B cell (primary cell): ENCODE data around the gene GAGE13. TPM values are rescaled to one million over a fixed set of nuclear protein-coding genes. Genes with fewer than 3 reads are reported as not detected.

Experiments used
- ATAC-seq: fragments of 200-7000 bp; cut with Tn5 transposase; one replicate; pipeline ENCODE4 v1.10.0; 2021; ENCODE audit warnings: low read depth, mild to moderate bottlenecking, moderate number of reproducible peaks, moderate library complexity
- CTCF ChIA-PET: fragments of 350-600 bp; sonication (Branson Sonifier 250); formaldehyde crosslinking; loops from one replicate; lab custom pipeline; 2021; ENCODE audit warnings: antibody characterized with exemption, inconsistent platforms; lab: Charles Lee
- POLR2A ChIA-PET: fragments of 350-600 bp; sonication (Branson Sonifier 250); formaldehyde crosslinking; loops from one replicate; lab custom pipeline; 2021; ENCODE audit warnings: antibody characterized with exemption; lab: Charles Lee
- DNase-seq: peaks from one replicate; pipeline ENCODE4 v3.0.0; 2013
- H2AFZ ChIP-seq: 2 replicates; pipeline ENCODE4 v1.6.1; 2012; ENCODE audit warnings: mild to moderate bottlenecking, low read depth, low read length; ENCODE audit not compliant: insufficient read depth, poor library complexity, severe bottlenecking
- H3K27ac ChIP-seq, 2 donors: 1 replicate in 1 of 2; 2 replicates in 1 of 2; pipeline ENCODE4 v1.5.1; 2012 to 2013; ENCODE audit warnings: low read length in 2 of 2, mild to moderate bottlenecking in 2 of 2, moderate library complexity in 1 of 2
- H3K27me3 ChIP-seq, 4 experiments: fragments of 200-600 bp in 1 of 4; sonication (generic) in 1 of 4; replicated peaks in 1 of 4; 1 replicate in 2 of 4; 2 replicates in 2 of 4; pipeline versions ENCODE4 v1.6.1 to v1.7.0; 2013 to 2016; ENCODE audit warnings: low read length in 3 of 4, mild to moderate bottlenecking in 2 of 4, mixed read lengths in 1 of 4, moderate library complexity in 1 of 4; ENCODE audit not compliant: insufficient read depth in 4 of 4, control insufficient read depth in 3 of 4; ENCODE audit errors: control extremely low read depth in 1 of 4
- H3K36me3 ChIP-seq, 2 experiments: replicated peaks in 1 of 2; 1 replicate in 1 of 2; 2 replicates in 1 of 2; pipeline versions ENCODE4 v1.6.1 to v1.7.1; 2013; ENCODE audit warnings: low read length in 1 of 2; ENCODE audit not compliant: insufficient read depth in 2 of 2, control insufficient read depth in 1 of 2; ENCODE audit errors: control extremely low read depth in 1 of 2, extremely low read depth in 1 of 2
- H3K4me1 ChIP-seq, 2 donors: fragments of 200-600 bp in 1 of 2; sonication (generic) in 1 of 2; 1 replicate in 1 of 2; 2 replicates in 1 of 2; pipeline versions ENCODE4 v1.5.1 to v1.6.1; 2013 to 2017; ENCODE audit warnings: low read length in 2 of 2; ENCODE audit not compliant: control insufficient read depth in 2 of 2, insufficient read depth in 2 of 2
- H3K4me2 ChIP-seq: replicated peaks from 2 replicates; pipeline ENCODE3; 2012; ENCODE audit warnings: mild to moderate bottlenecking, low read depth, low read length; ENCODE audit not compliant: poor library complexity, severe bottlenecking
- H3K4me3 ChIP-seq, 5 experiments: fragments of 200-600 bp in 1 of 5; sonication (generic) in 1 of 5; 1 replicate in 3 of 5; 2 replicates in 2 of 5; pipeline versions ENCODE4 v1.5.1 to v1.7.0; 2011 to 2016; ENCODE audit warnings: low read length in 4 of 5, mild to moderate bottlenecking in 4 of 5, low read depth in 2 of 5, control low read depth in 1 of 5, moderate library complexity in 1 of 5; ENCODE audit not compliant: insufficient read depth in 1 of 5; ENCODE audit errors: control extremely low read depth in 1 of 5, extremely low read depth in 1 of 5
- H3K79me2 ChIP-seq: fragments of 200-600 bp; sonication (generic); one replicate; pipeline ENCODE4 v1.6.0; 2016; ENCODE audit warnings: low read length; ENCODE audit not compliant: control insufficient read depth, insufficient read depth
- H3K9ac ChIP-seq: fragments of 200-600 bp; sonication (generic); 2 replicates; pipeline ENCODE4 v1.6.1; 2017; ENCODE audit warnings: mild to moderate bottlenecking, low read length, moderate library complexity
- H3K9me3 ChIP-seq, 3 donors: one replicate each; pipeline versions ENCODE4 v1.6.1 to v1.7.1; 2013; ENCODE audit warnings: low read length in 2 of 3; ENCODE audit not compliant: control insufficient read depth in 2 of 3, insufficient read depth in 1 of 3; ENCODE audit errors: control extremely low read depth in 1 of 3
- H4K20me1 ChIP-seq: 2 replicates; pipeline ENCODE4 v1.6.0; 2012; ENCODE audit warnings: mild to moderate bottlenecking, low read length; ENCODE audit not compliant: insufficient read depth, control insufficient read depth, poor library complexity, severe bottlenecking
- H3K27ac Mint-ChIP-seq: one replicate; pipeline ENCODE4 v1.8.0; 2021; ENCODE audit warnings: mixed read lengths
- H3K27me3 Mint-ChIP-seq: one replicate; pipeline ENCODE4 v1.8.0; 2021; ENCODE audit warnings: mixed read lengths
- H3K4me1 Mint-ChIP-seq: one replicate; pipeline ENCODE4 v1.8.0; 2021; ENCODE audit warnings: mixed read lengths
- H3K4me3 Mint-ChIP-seq: one replicate; pipeline ENCODE4 v1.8.0; 2021; ENCODE audit warnings: mixed read lengths
- H3K9me3 Mint-ChIP-seq: one replicate; pipeline ENCODE4 v1.8.0; 2022; ENCODE audit warnings: mixed read lengths; ENCODE audit not compliant: insufficient read depth
- CTCF ChIP-seq: fragments of 200-600 bp; IDR thresholded peaks from one replicate; pipeline ENCODE4 v1.8.0; 2022; ENCODE audit warnings: antibody characterized with exemption, mild to moderate bottlenecking
- EZH2 ChIP-seq: IDR thresholded peaks from 2 replicates; pipeline ENCODE4 v1.6.1; 2012; ENCODE audit warnings: borderline replicate concordance, low read depth, mild to moderate bottlenecking, moderate library complexity, low read length; ENCODE audit not compliant: insufficient read depth, poor library complexity, severe bottlenecking
- WGBS: methylation state at CpG from one replicate; pipeline ENCODE4 v1.1.5; 2013; ENCODE audit warnings: missing lambda C conversion rate; ENCODE audit not compliant: insufficient coverage; 5-methylcytosine and 5-hydroxymethylcytosine counted together
- intact Hi-C: fragments of 100-400 bp; cut with micrococcal nuclease; formaldehyde crosslinking; loops from one replicate; pipeline ENCODE4 v1.10.0; 2022
- polyA plus RNA-seq: library from polyadenylated mRNA; depleted of rRNA; stranded (reverse); fragments of >200 nt; gene quantifications from 2 replicates; pipeline ENCODE4 v1.2.3, GENCODE V29; 2012
- total RNA-seq, 2 donors: library from RNA; stranded (reverse); fragments of 120-200 nt in 1 of 2; gene quantifications; 1 replicate in 1 of 2; 2 replicates in 1 of 2; pipeline versions ENCODE4 v1.2.3 to v1.2.4, GENCODE V29; 2013 to 2022

GAGE13 gene
- total and polyA plus RNA-seq, 2 donors (not counting 1 experiment from before 2014, with no cell fraction given): not detected

- H3K27me3 Mint-ChIP-seq: no peaks in the 10 kb centered on the region
- Histone ChIP-seq H3K4me1 (no peaks in the 10 kb centered on the region), H2AFZ (no peak overlapping the region), H3K4me3 (no peak overlapping the region), H4K20me1 (no peaks in the 10 kb centered on the region), H3K27me3 (no peaks in the 10 kb centered on the region), H3K36me3 (no peaks in the 10 kb centered on the region), H3K4me2 (no peak overlapping the region), H3K9me3 (no peaks in the 10 kb centered on the region), H3K79me2 (peaks cover 3% of the 10 kb centered on the region), H3K27ac (no peak overlapping the region), H3K9ac (no peak overlapping the region)
- H3K9me3 Mint-ChIP-seq: no peaks in the 10 kb centered on the region
- no peak for DNase-seq
- intact Hi-C loops: no loop called here
- ChIA-PET POLR2A (no interaction called here), CTCF (no interaction called here)
- H3K4me3 Mint-ChIP-seq: no peak overlapping the region
- H3K4me1 Mint-ChIP-seq: no peaks in the 10 kb centered on the region
- no peak overlapping the region for H3K27ac Mint-ChIP-seq
- ATAC-seq: no peak
- WGBS: no CpG with 5 or more reads among the region's 4 CpGs
- TF ChIP-seq CTCF (no peak), EZH2 (no peak)
These were observed 44.8 kb upstream of the GAGE13 start for GRCh38 chrX:49286581-49286980.

GRCh38 chrX:49287665-49288064 is 43.7 kb upstream of the GAGE13 start:
- Histone ChIP-seq H2AFZ (no peak overlapping the region), H3K36me3 (no peaks in the 10 kb centered on the region), H3K27ac (no peak overlapping the region), H3K9me3 (no peaks in the 10 kb centered on the region), H3K4me1 (peaks cover 0 to 9% of the 10 kb centered on the region in 2 donors), H3K27me3 (no peaks in the 10 kb centered on the region), H3K79me2 (peaks cover 1% of the 10 kb centered on the region), H4K20me1 (no peaks in the 10 kb centered on the region), H3K4me3 (no peak overlapping the region), H3K4me2 (no peak overlapping the region), H3K9ac (no peak overlapping the region)
- Mint-ChIP-seq H3K27me3 (no peaks in the 10 kb centered on the region), H3K4me1 (no peaks in the 10 kb centered on the region), H3K27ac (no peak overlapping the region), H3K4me3 (no peak overlapping the region), H3K9me3 (no peaks in the 10 kb centered on the region)
- TF ChIP-seq CTCF: no peak
- no peak for TF ChIP-seq EZH2
- 80% methylated on average over 1 of the region's 1 CpG for WGBS
- intact Hi-C loops: no loop called here
- DNase-seq: no peak
- no peak for ATAC-seq
- POLR2A ChIA-PET: no interaction called here
- CTCF ChIA-PET: no interaction called here
